NCI-H2227 (cell line): ENCODE data around the gene PLEKHG4.
A peak's percentile ranks its signal among the peaks of the same experiment; 100 is the strongest.

Source experiments
- DNase-seq: peaks from one replicate; lab custom pipeline; 2025; ENCODE audit not compliant: unreplicated experiment; lab: John Stamatoyannopoulos, UW

The PLEKHG4 gene

GRCh38 chr16:67283826-67284555 is 4.7 kb downstream of the PLEKHG4 start:
- DNase-seq = no peak

GRCh38 chr16:67284699-67285646 is 5.6 kb downstream of the PLEKHG4 start:
- peak; percentile 31 for DNase-seq

GRCh38 chr16:67286441-67287235 is 7.3 kb downstream of the PLEKHG4 start:
- DNase-seq = no peak

- DNase-seq = no peak
These were observed 8.6 kb downstream of the PLEKHG4 start for GRCh38 chr16:67287960-67288359.

GRCh38 chr16:67291461-67291860 is 12.1 kb downstream of the PLEKHG4 start:
- no peak for DNase-seq

GRCh38 chr16:67294171-67294757 is 14.9 kb downstream of the PLEKHG4 start:
- DNase-seq = no peak

GRCh38 chr16:67294938-67295361 is 15.6 kb downstream of the PLEKHG4 start:
- no peak for DNase-seq

GRCh38 chr16:67296420-67296819 is 17.1 kb downstream of the PLEKHG4 start:
- no peak for DNase-seq

- no peak for DNase-seq
These were observed 18.9 kb downstream of the PLEKHG4 start for GRCh38 chr16:67298277-67298676.

GRCh38 chr16:67299269-67299668 is 19.9 kb downstream of the PLEKHG4 start:
- DNase-seq = no peak

GRCh38 chr16:67301080-67301782 is 21.9 kb downstream of the PLEKHG4 start:
- no peak for DNase-seq

GRCh38 chr16:67302076-67302475 is 22.7 kb downstream of the PLEKHG4 start:
- no peak for DNase-seq

- no peak for DNase-seq
These were observed 23.6 kb downstream of the PLEKHG4 start for GRCh38 chr16:67302970-67303369.

- DNase-seq = no peak
These were observed 24.7 kb downstream of the PLEKHG4 start for GRCh38 chr16:67304020-67304419.

GRCh38 chr16:67305216-67306071 is 26.1 kb downstream of the PLEKHG4 start:
- no peak for DNase-seq

- DNase-seq = no peak
These were observed 31.2 kb downstream of the PLEKHG4 start for GRCh38 chr16:67310561-67310960.

GRCh38 chr16:67311607-67312488 is 32.5 kb downstream of the PLEKHG4 start:
- DNase-seq = no peak

- DNase-seq = no peak
These were observed 33.4 kb downstream of the PLEKHG4 start for GRCh38 chr16:67312719-67313118.
